Measurements from ENCODE around the gene FBLN1.

- no peak for TF ChIP-seq JUND (CRISPR knock-in tag; IDR thresholded peaks at IDR 0.05)
- no peak for TF ChIP-seq ZNF17 (CRISPR knock-in tag; IDR thresholded peaks at IDR 0.05)
- TF ChIP-seq HOMEZ (CRISPR knock-in tag; IDR thresholded peaks at IDR 0.05; ENCODE audit: low read depth): no peak
- TF ChIP-seq HCFC1 (IDR thresholded peaks at IDR 0.05; ENCODE audit: low read depth, low read length): no peak
- no peak for TF ChIP-seq EHMT2 (IDR thresholded peaks at IDR 0.05; ENCODE audit: borderline replicate concordance, low read depth, low read length)
- no peak for TF ChIP-seq EP300 (IDR thresholded peaks at IDR 0.05; ENCODE audit: low read depth in 2 of 2, low read length in 2 of 2)
- TF ChIP-seq EP300 (CRISPR knock-in tag; IDR thresholded peaks at IDR 0.05; ENCODE audit: borderline replicate concordance): no peak
Observed at GRCh38 chr22:45522462-45522861, 19.8 kb downstream of the FBLN1 start.

Measured in HepG2 (cell line).